Fibroblast of lung (primary cell): ENCODE data around the gene RAB30. TPM values are rescaled to one million over a fixed set of nuclear protein-coding genes. Genes with fewer than 3 reads are reported as not detected.

Source experiments
- DNase-seq, 2 donors: peaks; one replicate each; pipeline versions ENCODE4 v3.0.0 to v3.0.0-alpha.2; 2010; ENCODE audit warnings: low read depth in 2 of 2
- H2AFZ ChIP-seq: 2 replicates; pipeline ENCODE4 v1.5.1; 2012; ENCODE audit warnings: low read length, control low read depth, inconsistent platforms
- H3K27ac ChIP-seq: 2 replicates; pipeline ENCODE4 v1.5.1; 2011; ENCODE audit warnings: low read length, control low read depth; ENCODE audit not compliant: insufficient read depth
- H3K27me3 ChIP-seq: 2 replicates; pipeline ENCODE4 v1.5.1; 2011; ENCODE audit warnings: mild to moderate bottlenecking, low read length; ENCODE audit not compliant: control insufficient read depth, insufficient read depth
- H3K36me3 ChIP-seq: 2 replicates; pipeline ENCODE4 v1.5.1; 2011; ENCODE audit warnings: low read length; ENCODE audit not compliant: control insufficient read depth, insufficient read depth
- H3K4me1 ChIP-seq: 2 replicates; pipeline ENCODE4 v1.5.1; 2011; ENCODE audit warnings: low read length; ENCODE audit not compliant: control insufficient read depth, insufficient read depth; ENCODE audit errors: extremely low read depth
- H3K4me2 ChIP-seq: 2 replicates; pipeline ENCODE4 v1.5.1; 2011; ENCODE audit warnings: low read length, control low read depth; ENCODE audit not compliant: insufficient read depth; ENCODE audit errors: extremely low read depth
- H3K4me3 ChIP-seq, 4 experiments: fragments of 200-600 bp in 1 of 4; sonication (generic) in 1 of 4; replicated peaks in 1 of 4; 2 replicates each; pipeline ENCODE4 v1.5.1; 2011 to 2016; ENCODE audit warnings: low read length in 4 of 4, low read depth in 3 of 4, mild to moderate bottlenecking in 3 of 4, control low read depth in 2 of 4, inconsistent platforms in 1 of 4, mixed read lengths in 1 of 4; ENCODE audit not compliant: insufficient read depth in 1 of 4; ENCODE audit errors: control extremely low read depth in 1 of 4
- H3K79me2 ChIP-seq: 2 replicates; pipeline ENCODE4 v1.5.1; 2012; ENCODE audit warnings: mild to moderate bottlenecking, low read length, inconsistent platforms; ENCODE audit not compliant: control insufficient read depth, insufficient read depth
- H3K9ac ChIP-seq: 2 replicates; pipeline ENCODE4 v1.5.1; 2011; ENCODE audit warnings: mild to moderate bottlenecking, low read length, control low read depth; ENCODE audit not compliant: insufficient read depth
- H3K9me3 ChIP-seq: 2 replicates; pipeline ENCODE4 v1.5.1; 2012; ENCODE audit warnings: low read depth, low read length; ENCODE audit not compliant: control insufficient read depth, insufficient read depth
- H4K20me1 ChIP-seq: 2 replicates; pipeline ENCODE4 v1.5.1; 2011; ENCODE audit warnings: low read length; ENCODE audit not compliant: control insufficient read depth, insufficient read depth; ENCODE audit errors: extremely low read depth
- CTCF ChIP-seq, 2 donors: IDR thresholded peaks in 1 of 2; conservative IDR thresholded peaks in 1 of 2; 1 replicate in 1 of 2; 2 replicates in 1 of 2; pipeline ENCODE4 v1.5.1; 2011 to 2012; ENCODE audit warnings: low read length in 2 of 2, control low read depth in 1 of 2, inconsistent platforms in 1 of 2, low read depth in 1 of 2, mild to moderate bottlenecking in 1 of 2
- EZH2 ChIP-seq: IDR thresholded peaks from 2 replicates; pipeline ENCODE4 v1.5.1; 2012; ENCODE audit warnings: low read length, control low read depth, mild to moderate bottlenecking; ENCODE audit errors: missing control alignments
- polyA plus RNA-seq, 2 donors: library from polyadenylated mRNA; depleted of rRNA in 1 of 2; stranded (reverse) in 1 of 2; unstranded in 1 of 2; fragments of >200 nt; gene quantifications; 2 replicates each; pipeline ENCODE4 v1.2.1, GENCODE V29; 2011 to 2012; ENCODE audit warnings: missing spikeins in 1 of 2
- total RNA-seq: library from RNA; depleted of rRNA; stranded (reverse); fragments of >200 nt; gene quantifications from 2 replicates; pipeline ENCODE4 v1.2.1, GENCODE V29; 2014

The RAB30 gene
- total and polyA plus RNA-seq, 2 donors (not counting 1 experiment from before 2014, with no cell fraction given) = 33.9 to 45.2 TPM

DNA sequence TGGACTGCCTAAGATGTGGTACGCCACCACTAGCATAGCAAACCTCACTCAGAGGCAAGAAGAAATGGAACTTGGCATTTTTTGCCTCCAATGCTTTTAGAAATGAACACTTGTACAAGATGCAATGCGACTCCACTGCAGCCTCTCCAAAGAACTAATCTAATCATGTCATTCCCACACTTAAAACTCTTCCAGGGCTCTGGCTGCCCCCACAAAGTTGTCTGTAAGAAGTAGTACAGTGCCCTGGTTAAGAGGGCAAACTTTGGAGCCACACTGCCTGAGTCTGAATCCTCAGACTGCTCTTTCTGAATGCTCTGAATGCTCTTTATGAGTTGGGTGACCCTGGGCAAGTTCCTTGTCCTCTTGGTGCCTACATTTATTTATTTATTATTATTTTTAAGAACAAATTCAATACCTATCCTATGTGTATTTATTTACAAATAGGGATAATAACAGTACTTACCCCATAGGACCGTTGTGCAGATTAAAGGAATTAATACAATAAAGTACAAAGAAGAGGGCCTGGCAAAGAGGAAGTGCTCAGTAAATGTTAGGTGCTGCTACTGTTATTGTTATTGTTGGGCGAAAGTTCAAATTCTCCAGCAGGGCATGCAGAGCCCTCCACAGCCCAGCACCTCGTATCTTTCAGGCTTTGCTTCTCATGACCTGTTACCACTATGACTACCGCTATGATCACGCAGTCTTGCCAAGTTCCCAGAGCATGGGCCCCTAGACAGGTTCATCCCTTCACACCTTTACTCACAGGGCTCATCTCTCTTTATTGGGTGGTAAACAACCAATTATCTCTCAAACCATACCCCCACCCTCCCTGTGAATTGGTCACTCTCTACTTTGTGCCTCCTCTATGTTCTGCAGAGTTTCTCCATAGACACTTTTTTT is 59.3 kb downstream of the RAB30 start:
- peaks cover 6% of the 10 kb centered on the region for H3K79me2 ChIP-seq
- TF ChIP-seq CTCF (conservative IDR thresholded peaks at IDR 0.05 in 1 of 2, IDR thresholded peaks at IDR 0.05 in 1 of 2; ENCODE audit: low read depth in 1 of 2, low read length in 2 of 2) (no peak), EZH2 (no peak)
- no peak overlapping the region for H3K9ac ChIP-seq
- no peak overlapping the region for H3K4me3 ChIP-seq
- H2AFZ ChIP-seq = no peak overlapping the region
- H3K36me3 ChIP-seq = no peaks in the 10 kb centered on the region
- no peaks in the 10 kb centered on the region for H3K27me3 ChIP-seq
- no peak overlapping the region for H3K4me2 ChIP-seq
- no peaks in the 10 kb centered on the region for H4K20me1 ChIP-seq
- H3K27ac ChIP-seq = no peak overlapping the region
- H3K9me3 ChIP-seq = no peaks in the 10 kb centered on the region
- no peak for DNase-seq
- H3K4me1 ChIP-seq = peaks cover 10% of the 10 kb centered on the region

GRCh38 chr11:83011333-83012167 is 60.1 kb downstream of the RAB30 start:
- Histone ChIP-seq H3K9me3 (no peaks in the 10 kb centered on the region), H3K9ac (no peak overlapping the region), H3K4me1 (peaks cover 10% of the 10 kb centered on the region), H3K4me3 (no peak overlapping the region), H3K27ac (no peak overlapping the region), H3K79me2 (peaks cover 6% of the 10 kb centered on the region), H3K36me3 (no peaks in the 10 kb centered on the region), H3K4me2 (no peak overlapping the region), H4K20me1 (no peaks in the 10 kb centered on the region), H3K27me3 (no peaks in the 10 kb centered on the region), H2AFZ (no peak overlapping the region)
- DNase-seq = peak in 1 of 2 donors; percentile 49
- no peak for TF ChIP-seq EZH2
- TF ChIP-seq CTCF (conservative IDR thresholded peaks at IDR 0.05 in 1 of 2, IDR thresholded peaks at IDR 0.05 in 1 of 2; ENCODE audit: low read depth in 1 of 2, low read length in 2 of 2) = no peak

GRCh38 chr11:83009999-83010398 is 61.7 kb downstream of the RAB30 start:
- H3K9me3 ChIP-seq = no peaks in the 10 kb centered on the region

More at GRCh38 chr11:83009999-83010398, 61.7 kb downstream of the RAB30 start:
- Histone ChIP-seq H3K36me3 (no peaks in the 10 kb centered on the region), H3K4me2 (no peak overlapping the region), H3K9ac (no peak overlapping the region), H3K4me1 (peaks cover 10% of the 10 kb centered on the region), H4K20me1 (no peaks in the 10 kb centered on the region), H3K4me3 (no peak overlapping the region), H3K27ac (no peak overlapping the region), H3K79me2 (peaks cover 8% of the 10 kb centered on the region), H3K27me3 (no peaks in the 10 kb centered on the region), H2AFZ (no peak overlapping the region)
- DNase-seq = no peak
- TF ChIP-seq EZH2 = no peak
- TF ChIP-seq CTCF (conservative IDR thresholded peaks at IDR 0.05 in 1 of 2, IDR thresholded peaks at IDR 0.05 in 1 of 2; ENCODE audit: low read depth in 1 of 2, low read length in 2 of 2) = no peak
